H1 (cell line): ENCODE measurements around the gene C2orf81. TPM values are rescaled to one million over a fixed set of nuclear protein-coding genes. Genes with fewer than 3 reads are reported as not detected.

Experiments
- CTCF ChIA-PET: fragments of 300-600 bp; sonication (Branson Sonifier 250); formaldehyde crosslinking; loops from one replicate; lab custom pipeline; 2021; ENCODE audit not compliant: partially characterized antibody; lab: Charles Lee
- POLR2A ChIA-PET: fragments of 300-600 bp; sonication (Branson Sonifier 250); formaldehyde crosslinking; loops from one replicate; lab custom pipeline; 2021; ENCODE audit warnings: inconsistent platforms; ENCODE audit not compliant: partially characterized antibody; lab: Charles Lee
- DNase-seq, 2 experiments: peaks; one replicate each; pipeline versions ENCODE4 v3.0.0 to v3.0.0-alpha.2; 2010 to 2022; ENCODE audit warnings: low spot score in 2 of 2, low read depth in 1 of 2, mixed read lengths in 1 of 2
- FAIRE-seq: peaks from 2 replicates; lab custom pipeline; 2011; peaks lifted over from hg19 to GRCh38; lab: Jason Lieb, UNC
- H2AFZ ChIP-seq: 2 replicates; pipeline ENCODE4 v1.8.1; 2012; ENCODE audit warnings: low read length, inconsistent platforms
- H2AK5ac ChIP-seq: 2 replicates; pipeline ENCODE4 v1.6.1; 2013; ENCODE audit warnings: low read depth, low read length
- H2BK120ac ChIP-seq: replicated peaks from 2 replicates; pipeline ENCODE3; 2013; ENCODE audit warnings: low read depth, low read length, inconsistent platforms
- H2BK12ac ChIP-seq: 2 replicates; pipeline ENCODE4 v1.6.1; 2013; ENCODE audit warnings: low read depth, low read length
- H2BK15ac ChIP-seq: 2 replicates; pipeline ENCODE4 v1.6.1; 2013; ENCODE audit warnings: low read length
- H2BK20ac ChIP-seq: 2 replicates; pipeline ENCODE4 v1.6.1; 2013; ENCODE audit warnings: low read length
- H2BK5ac ChIP-seq: 2 replicates; pipeline ENCODE4 v1.6.1; 2013; ENCODE audit warnings: low read depth, low read length
- H3K14ac ChIP-seq: 2 replicates; pipeline ENCODE4 v1.6.1; 2013; ENCODE audit warnings: inconsistent platforms; ENCODE audit not compliant: insufficient read length
- H3K18ac ChIP-seq: 2 replicates; pipeline ENCODE4 v1.6.1; 2013; ENCODE audit warnings: low read length; ENCODE audit errors: extremely low read depth
- H3K23ac ChIP-seq: 2 replicates; pipeline ENCODE4 v1.6.1; 2013; ENCODE audit warnings: inconsistent platforms; ENCODE audit not compliant: insufficient read length
- H3K23me2 ChIP-seq: 2 replicates; pipeline ENCODE4 v1.6.1; 2013; ENCODE audit warnings: low read depth, low read length
- H3K27ac ChIP-seq: 2 replicates; pipeline ENCODE4 v1.6.1; 2011; ENCODE audit warnings: low read depth, low read length, inconsistent platforms
- H3K27me3 ChIP-seq, 4 experiments: replicated peaks in 1 of 4; 1 replicate in 1 of 4; 2 replicates in 3 of 4; pipeline versions ENCODE4 v1.6.1 to v1.8.1; 2011 to 2013; ENCODE audit warnings: low read length in 3 of 4, mild to moderate bottlenecking in 3 of 4, inconsistent platforms in 2 of 4, mixed read lengths in 2 of 4, moderate library complexity in 1 of 4; ENCODE audit not compliant: control insufficient read depth in 3 of 4, insufficient read depth in 3 of 4; ENCODE audit errors: extremely low read depth in 1 of 4
- H3K36me3 ChIP-seq, 4 experiments: 2 replicates each; pipeline versions ENCODE4 v1.6.1 to v1.8.1; 2011 to 2013; ENCODE audit warnings: mild to moderate bottlenecking in 4 of 4, low read length in 3 of 4, moderate library complexity in 2 of 4, control low read depth in 1 of 4, inconsistent platforms in 1 of 4; ENCODE audit not compliant: insufficient read depth in 4 of 4, control insufficient read depth in 2 of 4
- H3K4ac ChIP-seq: replicated peaks from 2 replicates; pipeline ENCODE3; 2013; ENCODE audit warnings: low read length, low read depth, mixed read lengths, inconsistent platforms; ENCODE audit not compliant: insufficient read length
- H3K4me1 ChIP-seq, 4 experiments: replicated peaks in 1 of 4; 1 replicate in 1 of 4; 2 replicates in 3 of 4; pipeline versions ENCODE4 v1.6.1 to v1.8.1; 2011 to 2013; ENCODE audit warnings: low read length in 3 of 4, inconsistent platforms in 2 of 4, mixed read lengths in 1 of 4; ENCODE audit not compliant: insufficient read depth in 4 of 4, control insufficient read depth in 3 of 4
- H3K4me2 ChIP-seq, 2 experiments: 2 replicates each; pipeline versions ENCODE4 v1.6.1 to v1.8.1; 2011 to 2013; ENCODE audit warnings: low read depth in 2 of 2, low read length in 2 of 2, control low read depth in 1 of 2, inconsistent platforms in 1 of 2, mild to moderate bottlenecking in 1 of 2; ENCODE audit not compliant: insufficient read depth in 1 of 2
- H3K4me3 ChIP-seq, 4 experiments: fragments of 200-600, 300-600 bp in 1 of 4; sonication (generic), shearing (Covaris generic), sonication (Bioruptor Twin) in 1 of 4; 2 replicates each; pipeline versions ENCODE4 v1.5.1 to v1.8.1; 2011 to 2016; ENCODE audit warnings: low read length in 4 of 4, low read depth in 3 of 4, control low read depth in 2 of 4, inconsistent platforms in 2 of 4, mild to moderate bottlenecking in 2 of 4, mixed read lengths in 1 of 4, moderate library complexity in 1 of 4; ENCODE audit not compliant: insufficient read depth in 2 of 4; ENCODE audit errors: extremely low read depth in 1 of 4
- H3K56ac ChIP-seq: replicated peaks from 2 replicates; pipeline ENCODE3; 2013; ENCODE audit warnings: low read depth, mild to moderate bottlenecking, mixed read lengths, low read length, inconsistent platforms; ENCODE audit not compliant: insufficient read length
- H3K79me1 ChIP-seq: 2 replicates; pipeline ENCODE4 v1.6.1; 2013; ENCODE audit warnings: low read depth, low read length, control low read depth
- H3K79me2 ChIP-seq, 2 experiments: 2 replicates each; pipeline versions ENCODE4 v1.6.1 to v1.8.1; 2012 to 2013; ENCODE audit warnings: low read length in 2 of 2, mild to moderate bottlenecking in 2 of 2, inconsistent platforms in 1 of 2; ENCODE audit not compliant: insufficient read depth in 2 of 2, control insufficient read depth in 1 of 2
- H3K9ac ChIP-seq, 4 experiments: replicated peaks in 1 of 4; 1 replicate in 1 of 4; 2 replicates in 3 of 4; pipeline versions ENCODE4 v1.6.1 to v1.8.1; 2011 to 2013; ENCODE audit warnings: low read depth in 3 of 4, low read length in 3 of 4, control low read depth in 2 of 4, mild to moderate bottlenecking in 2 of 4, moderate library complexity in 2 of 4, inconsistent platforms in 1 of 4; ENCODE audit errors: extremely low read depth in 1 of 4
- H3K9me3 ChIP-seq, 2 experiments: 2 replicates each; pipeline versions ENCODE4 v1.6.1 to v1.8.1; 2012 to 2013; ENCODE audit warnings: mild to moderate bottlenecking in 2 of 2, moderate library complexity in 2 of 2, control low read depth in 1 of 2, inconsistent platforms in 1 of 2, low read depth in 1 of 2, low read length in 1 of 2, mixed read lengths in 1 of 2; ENCODE audit not compliant: insufficient read depth in 2 of 2
- H4K20me1 ChIP-seq, 2 experiments: replicated peaks in 1 of 2; 2 replicates each; pipeline versions ENCODE3 to v1.8.1; 2011 to 2013; ENCODE audit warnings: inconsistent platforms in 2 of 2, low read length in 2 of 2, mild to moderate bottlenecking in 1 of 2; ENCODE audit not compliant: insufficient read depth in 2 of 2, control insufficient read depth in 1 of 2
- H4K5ac ChIP-seq: 2 replicates; pipeline ENCODE4 v1.6.1; 2013; ENCODE audit warnings: low read length, low read depth, mixed read lengths, inconsistent platforms; ENCODE audit not compliant: insufficient read length
- H4K8ac ChIP-seq: 2 replicates; pipeline ENCODE4 v1.8.0; 2013; ENCODE audit warnings: mild to moderate bottlenecking, moderate library complexity, low read length, inconsistent platforms; ENCODE audit not compliant: insufficient read depth; ENCODE audit errors: extremely low read depth
- H4K91ac ChIP-seq: replicated peaks from 2 replicates; pipeline ENCODE3; 2013; ENCODE audit warnings: low read length, mixed read lengths, inconsistent platforms; ENCODE audit not compliant: insufficient read length
- ASH2L ChIP-seq: fragments of 200-600, 300-600 bp; sonication (generic); IDR thresholded peaks from one replicate; pipeline ENCODE4 v1.7.1; 2017; ENCODE audit warnings: low read length
- BACH1 ChIP-seq: IDR thresholded peaks from 2 replicates; pipeline ENCODE4 v1.6.1; 2012; ENCODE audit warnings: low read length, improper control_type of control experiment
- CBX8 ChIP-seq: fragments of 300-800, 300-1000 bp; sonication (generic); IDR thresholded peaks from 2 replicates; pipeline ENCODE4 v1.7.1; 2016; ENCODE audit warnings: low read depth, low read length, borderline replicate concordance
- CHD2 ChIP-seq: IDR thresholded peaks from 2 replicates; pipeline ENCODE4 v1.6.1; 2012; ENCODE audit warnings: low read length, improper control_type of control experiment
- EGR1 ChIP-seq: IDR thresholded peaks from 2 replicates; pipeline ENCODE4 v1.6.1; 2011; ENCODE audit warnings: low read depth, low read length, borderline replicate concordance
- HDAC6 ChIP-seq: IDR thresholded peaks from one replicate; pipeline ENCODE4 v1.7.1; 2012; ENCODE audit warnings: low read depth, mild to moderate bottlenecking, inconsistent platforms, low read length, moderate library complexity
- JUND ChIP-seq: IDR thresholded peaks from 2 replicates; pipeline ENCODE4 v1.6.1; 2011; ENCODE audit warnings: mild to moderate bottlenecking, improper control_type of control experiment, low read length
- PHF8 ChIP-seq: fragments of 200-600 bp; sonication (generic); conservative IDR thresholded peaks from 2 replicates; pipeline ENCODE4 v1.7.1; 2012; ENCODE audit warnings: low read depth, mild to moderate bottlenecking, inconsistent platforms, low read length, moderate library complexity
- POLR2AphosphoS5 ChIP-seq: IDR thresholded peaks from 2 replicates; pipeline ENCODE4 v1.6.1; 2011; ENCODE audit warnings: low read depth, low read length
- RBBP5 ChIP-seq: IDR thresholded peaks from 2 replicates; pipeline ENCODE4 v1.7.1; 2012; ENCODE audit warnings: low read depth, mild to moderate bottlenecking, inconsistent platforms, low read length, moderate library complexity, borderline replicate concordance
- RNF2 ChIP-seq: fragments of 200-900, 300-1000 bp; sonication (generic); IDR thresholded peaks from 2 replicates; pipeline ENCODE4 v1.7.1; 2016; ENCODE audit warnings: borderline replicate concordance, low read depth, mild to moderate bottlenecking, antibody characterized with exemption, low read length; ENCODE audit not compliant: poor library complexity, severe bottlenecking; ENCODE audit errors: missing control alignments
- TEAD4 ChIP-seq: IDR thresholded peaks from 2 replicates; pipeline ENCODE4 v1.6.1; 2012; ENCODE audit warnings: low read depth, low read length, inconsistent platforms, mixed read lengths
- USF2 ChIP-seq: IDR thresholded peaks from 2 replicates; pipeline ENCODE4 v1.6.1; 2011; ENCODE audit warnings: low read length, improper control_type of control experiment
- WGBS, 2 experiments: shearing (Covaris generic) in 1 of 2; methylation state at CpG; one replicate each; pipeline versions ENCODE4 v1.1.6 to v1.1.7; 2013 to 2015; ENCODE audit warnings: low lambda C conversion rate in 2 of 2, mixed read lengths in 2 of 2, inconsistent platforms in 1 of 2, low coverage in 1 of 2, missing lambda C conversion rate in 1 of 2; ENCODE audit not compliant: insufficient replicate concordance in 2 of 2, insufficient coverage in 1 of 2, insufficient read length in 1 of 2; ENCODE audit errors: extremely low coverage in 1 of 2, missing lambda C conversion rate in 1 of 2; 5-methylcytosine and 5-hydroxymethylcytosine counted together
- polyA plus RNA-seq, 7 experiments: library from polyadenylated mRNA; depleted of rRNA in 3 of 7; stranded (reverse) in 5 of 7; unstranded in 2 of 7; fragments of >200 nt in 5 of 7; fragments of 200-250 nt in 2 of 7; gene quantifications; 1 replicate in 5 of 7; 2 replicates in 1 of 7; 4 replicates in 1 of 7; pipeline versions ENCODE4 v1.2.1 to v1.2.3, GENCODE V29; 2011 to 2013; ENCODE audit warnings: missing spikeins in 2 of 7, mixed read lengths in 2 of 7
- total RNA-seq: library from RNA; stranded (reverse); fragmentation: NEBNext Ultra II Directional; extraction: Animal tissue kit (Norgen Biotek cat#: 25700); gene quantifications from 2 replicates; pipeline ENCODE4 v1.2.1, GENCODE V29; 2021

Gene C2orf81
- total and polyA plus RNA-seq, 2 of the 8 experiments (the other 6 are each of a cell fraction or from before 2014, with no cell fraction given): 1.6 to 3.3 TPM

- Histone ChIP-seq H3K4me3 (no peak overlapping the region), H4K20me1 (no peaks in the 10 kb centered on the region), H3K23ac (no peak overlapping the region), H3K9me3 (no peaks in the 10 kb centered on the region), H2BK15ac (no peak overlapping the region), H2BK12ac (no peak overlapping the region), H3K27ac (no peak overlapping the region), H2AFZ (no peak overlapping the region), H2BK120ac (no peak overlapping the region), H3K36me3 (no peaks in the 10 kb centered on the region), H3K79me1 (no peaks in the 10 kb centered on the region), H3K4me2 (no peak overlapping the region), H4K5ac (no peak overlapping the region), H2BK20ac (no peak overlapping the region), H2AK5ac (no peak overlapping the region), H3K4ac (no peak overlapping the region), H3K27me3 (no peaks in the 10 kb centered on the region), H3K23me2 (peaks cover 3% of the 10 kb centered on the region), H3K9ac (no peak overlapping the region), H4K8ac (no peak overlapping the region), H2BK5ac (no peak overlapping the region), H3K79me2 (peaks cover 0 to 2% of the 10 kb centered on the region in 2 experiments; a peak in 3 of 4 replicates), H4K91ac (no peak overlapping the region), H3K18ac (no peak overlapping the region), H3K4me1 (peaks cover 0 to 3% (median 0%) of the 10 kb centered on the region in 4 experiments; a peak in 3 of 7 replicates), H3K14ac (no peak overlapping the region), H3K56ac (no peak overlapping the region)
- DNase-seq (no peak), FAIRE-seq (no peak)
- ChIA-PET CTCF (interaction anchor here (1.1 to 1.2 kb wide), 2 partner anchors 44 to 61 kb away, joined by 3 to 4 read pairs; no protein-coding TSS in a partner anchor), POLR2A (interaction anchor here (0.6 kb wide), 1 partner anchor 261 kb away, joined by 3 read pairs; no protein-coding TSS in a partner anchor)
- 88% methylated on average over 2 of the region's 2 CpGs; no CpG with 5 or more reads in 1 of the 2 experiments for WGBS, 2 experiments
- TF ChIP-seq RNF2 (no peak), CBX8 (no peak), CHD2 (no peak), USF2 (no peak), POLR2AphosphoS5 (no peak), BACH1 (no peak), EGR1 (no peak), RBBP5 (no peak), PHF8 (no peak), HDAC6 (no peak), TEAD4 (no peak), ASH2L (no peak), JUND (no peak)
Measured at GRCh38 chr2:74396149-74396548, 25.3 kb downstream of the C2orf81 start.
